HepG2 (cell line): ENCODE results near the gene IMMT.

Experiments used
- NCOA1 ChIP-seq: sonication (generic); formaldehyde crosslinking; IDR thresholded peaks from 2 replicates; pipeline ENCODE4 v1.9.0; 2021; ENCODE audit warnings: missing genetic modification reagents
- NR2C2 ChIP-seq: sonication (generic); formaldehyde crosslinking; IDR thresholded peaks from 2 replicates; pipeline ENCODE4 v1.4.0; 2020; ENCODE audit warnings: missing genetic modification reagents, mild to moderate bottlenecking, moderate library complexity, borderline replicate concordance
- NR2F6 ChIP-seq, 2 experiments: IDR thresholded peaks; 2 replicates each; pipeline ENCODE4 v1.6.1; 2016; ENCODE audit warnings: antibody characterized with exemption in 1 of 2, mild to moderate bottlenecking in 1 of 2
- POLR2A ChIP-seq, 2 experiments: IDR thresholded peaks; 2 replicates each; pipeline ENCODE4 v1.6.1; 2011; ENCODE audit warnings: low read depth in 2 of 2, low read length in 2 of 2, mild to moderate bottlenecking in 1 of 2, moderate library complexity in 1 of 2; ENCODE audit not compliant: insufficient read depth in 1 of 2
- POLR2AphosphoS5 ChIP-seq: IDR thresholded peaks from 2 replicates; pipeline ENCODE4 v1.6.1; 2012; ENCODE audit warnings: low read depth, low read length
- SYNCRIP ChIP-seq: fragments of 200-400 bp; formaldehyde crosslinking; IDR thresholded peaks from 2 replicates; pipeline ENCODE4 v1.6.1; 2018; ENCODE audit warnings: mild to moderate bottlenecking, low read depth, low read length; ENCODE audit not compliant: insufficient read depth
- TEAD2 ChIP-seq: sonication (generic); formaldehyde crosslinking; IDR thresholded peaks from 2 replicates; pipeline ENCODE4 v1.9.0; 2021; ENCODE audit warnings: missing genetic modification reagents
- ZFAT ChIP-seq: sonication (generic); formaldehyde crosslinking; conservative IDR thresholded peaks from 2 replicates; pipeline ENCODE4 v1.8.1; 2023; ENCODE audit warnings: missing genetic modification reagents, inconsistent platforms
- ZFP41 ChIP-seq: sonication (generic); formaldehyde crosslinking; IDR thresholded peaks from 2 replicates; pipeline ENCODE4 v1.4.0; 2020; ENCODE audit warnings: mild to moderate bottlenecking, missing genetic modification reagents, borderline replicate concordance
- ZNF331 ChIP-seq: sonication (generic); formaldehyde crosslinking; IDR thresholded peaks from 2 replicates; pipeline ENCODE4 v1.4.0; 2020; ENCODE audit warnings: missing genetic modification reagents
- ZNF761 ChIP-seq: sonication (generic); formaldehyde crosslinking; conservative IDR thresholded peaks from 2 replicates; pipeline ENCODE4 v1.4.0; 2020; ENCODE audit warnings: mild to moderate bottlenecking, missing genetic modification reagents
- ZSCAN31 ChIP-seq: sonication (generic); formaldehyde crosslinking; IDR thresholded peaks from 2 replicates; pipeline ENCODE4 v1.5.0; 2020; ENCODE audit warnings: low read depth, mild to moderate bottlenecking, missing genetic modification reagents
- TF ChIP-seq, protein P1 (sequence below): sonication (generic); formaldehyde crosslinking; IDR thresholded peaks from 2 replicates; pipeline ENCODE4 v1.4.0; 2020; ENCODE audit warnings: missing genetic modification reagents, mild to moderate bottlenecking, borderline replicate concordance
- TF ChIP-seq, protein P2 (sequence below): sonication (generic); formaldehyde crosslinking; IDR thresholded peaks from 2 replicates; pipeline ENCODE4 v1.4.0; 2020; ENCODE audit warnings: mild to moderate bottlenecking, missing genetic modification reagents

DNA sequence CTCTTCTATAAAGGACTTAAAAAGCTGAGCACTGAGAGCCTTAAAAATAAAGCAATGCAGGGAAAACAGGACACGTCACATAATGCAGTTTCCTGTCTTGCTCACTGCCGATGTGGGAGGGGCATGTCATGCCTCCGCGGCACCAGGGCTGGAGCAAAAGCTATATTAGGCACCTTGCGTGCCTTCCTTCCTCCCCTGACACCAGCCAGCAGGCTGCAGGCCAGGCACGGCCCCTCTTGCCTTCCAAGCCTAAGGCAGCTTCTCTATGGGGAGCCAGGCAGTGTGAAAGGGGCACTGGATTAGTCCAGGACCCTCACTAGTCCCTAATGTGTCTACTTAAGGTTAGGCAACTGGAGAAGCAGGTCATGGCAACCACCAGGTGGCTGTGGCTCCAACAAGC lies 30.3 kb upstream of the IMMT start:
- TF ChIP-seq TEAD2 (CRISPR knock-in tag) (no peak), ZSCAN31 (CRISPR knock-in tag) (no peak), NR2C2 (CRISPR knock-in tag) (no peak), NR2F6 (IDR thresholded peaks at IDR 0.05) (no peak), NR2F6 (CRISPR knock-in tag; IDR thresholded peaks at IDR 0.05) (no peak), POLR2A (IDR thresholded peaks at IDR 0.05; ENCODE audit: insufficient read depth in 1 of 2, low read depth in 2 of 2, low read length in 2 of 2) (no peak), ZFP41 (no peak), SYNCRIP (no peak), ZFAT (CRISPR knock-in tag) (no peak), POLR2AphosphoS5 (no peak), ZNF331 (CRISPR knock-in tag) (no peak), NCOA1 (CRISPR knock-in tag) (no peak), ZNF761 (CRISPR knock-in tag) (no peak)
- TF ChIP-seq, protein P1, sequence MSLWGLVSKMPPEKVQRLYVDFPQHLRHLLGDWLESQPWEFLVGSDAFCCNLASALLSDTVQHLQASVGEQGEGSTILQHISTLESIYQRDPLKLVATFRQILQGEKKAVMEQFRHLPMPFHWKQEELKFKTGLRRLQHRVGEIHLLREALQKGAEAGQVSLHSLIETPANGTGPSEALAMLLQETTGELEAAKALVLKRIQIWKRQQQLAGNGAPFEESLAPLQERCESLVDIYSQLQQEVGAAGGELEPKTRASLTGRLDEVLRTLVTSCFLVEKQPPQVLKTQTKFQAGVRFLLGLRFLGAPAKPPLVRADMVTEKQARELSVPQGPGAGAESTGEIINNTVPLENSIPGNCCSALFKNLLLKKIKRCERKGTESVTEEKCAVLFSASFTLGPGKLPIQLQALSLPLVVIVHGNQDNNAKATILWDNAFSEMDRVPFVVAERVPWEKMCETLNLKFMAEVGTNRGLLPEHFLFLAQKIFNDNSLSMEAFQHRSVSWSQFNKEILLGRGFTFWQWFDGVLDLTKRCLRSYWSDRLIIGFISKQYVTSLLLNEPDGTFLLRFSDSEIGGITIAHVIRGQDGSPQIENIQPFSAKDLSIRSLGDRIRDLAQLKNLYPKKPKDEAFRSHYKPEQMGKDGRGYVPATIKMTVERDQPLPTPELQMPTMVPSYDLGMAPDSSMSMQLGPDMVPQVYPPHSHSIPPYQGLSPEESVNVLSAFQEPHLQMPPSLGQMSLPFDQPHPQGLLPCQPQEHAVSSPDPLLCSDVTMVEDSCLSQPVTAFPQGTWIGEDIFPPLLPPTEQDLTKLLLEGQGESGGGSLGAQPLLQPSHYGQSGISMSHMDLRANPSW: no peak
- TF ChIP-seq, protein P2, sequence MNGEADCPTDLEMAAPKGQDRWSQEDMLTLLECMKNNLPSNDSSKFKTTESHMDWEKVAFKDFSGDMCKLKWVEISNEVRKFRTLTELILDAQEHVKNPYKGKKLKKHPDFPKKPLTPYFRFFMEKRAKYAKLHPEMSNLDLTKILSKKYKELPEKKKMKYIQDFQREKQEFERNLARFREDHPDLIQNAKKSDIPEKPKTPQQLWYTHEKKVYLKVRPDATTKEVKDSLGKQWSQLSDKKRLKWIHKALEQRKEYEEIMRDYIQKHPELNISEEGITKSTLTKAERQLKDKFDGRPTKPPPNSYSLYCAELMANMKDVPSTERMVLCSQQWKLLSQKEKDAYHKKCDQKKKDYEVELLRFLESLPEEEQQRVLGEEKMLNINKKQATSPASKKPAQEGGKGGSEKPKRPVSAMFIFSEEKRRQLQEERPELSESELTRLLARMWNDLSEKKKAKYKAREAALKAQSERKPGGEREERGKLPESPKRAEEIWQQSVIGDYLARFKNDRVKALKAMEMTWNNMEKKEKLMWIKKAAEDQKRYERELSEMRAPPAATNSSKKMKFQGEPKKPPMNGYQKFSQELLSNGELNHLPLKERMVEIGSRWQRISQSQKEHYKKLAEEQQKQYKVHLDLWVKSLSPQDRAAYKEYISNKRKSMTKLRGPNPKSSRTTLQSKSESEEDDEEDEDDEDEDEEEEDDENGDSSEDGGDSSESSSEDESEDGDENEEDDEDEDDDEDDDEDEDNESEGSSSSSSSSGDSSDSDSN (CRISPR knock-in tag): no peak
